ENCODE measurements around the gene ACTMAP. TPM values are rescaled to one million over a fixed set of nuclear protein-coding genes. Genes with fewer than 3 reads are reported as not detected.

The ACTMAP gene
- total and polyA plus RNA-seq, 12 donors = 2.2 to 28.0 (median 12.2) TPM

- Histone ChIP-seq H3K27me3 (no peaks in the 10 kb centered on the region), H3K36me3 (replicated peaks in 1 of 2) (peaks cover 0 to 40% of the 10 kb centered on the region in 2 donors), H3K4me3 (no peak overlapping the region), H3K27ac (peak overlapping the region in 1 of 5 donors; percentile 55), H3K9me3 (replicated peaks in 1 of 3) (no peaks in the 10 kb centered on the region), H3K4me1 (replicated peaks in 1 of 2) (peaks cover 0 to 12% of the 10 kb centered on the region in 2 donors)
- peak in 2 of 7 donors; percentile 43 to 62 for DNase-seq
- intact Hi-C loops (cut with DNase I) = no loop called here
- 73 to 83% (median 77%) methylated on average over 9 to 10 of the region's 10 CpGs for WGBS, 4 donors
- no peak for TF ChIP-seq POLR2A (IDR thresholded peaks at IDR 0.05)
- TF ChIP-seq CTCF (IDR thresholded peaks at IDR 0.05) = no peak
These were observed 8.5 kb downstream of the ACTMAP start for GRCh38 chr19:40741527-40742390.

- 70 to 90% (median 87%) methylated on average over 5 to 6 of the region's 6 CpGs for WGBS, 4 donors
- DNase-seq = no peak
- H3K36me3 ChIP-seq (replicated peaks in 1 of 2) = peaks cover 0 to 49% of the 10 kb centered on the region in 2 donors
- peak overlapping the region in 1 of 5 donors; percentile 3 for H3K27ac ChIP-seq
- peaks cover 0 to 10% of the 10 kb centered on the region in 2 donors for H3K4me1 ChIP-seq (replicated peaks in 1 of 2)
- H3K9me3 ChIP-seq (replicated peaks in 1 of 3) = no peaks in the 10 kb centered on the region
- H3K4me3 ChIP-seq = no peak overlapping the region
- intact Hi-C loops (cut with DNase I) = no loop called here
- H3K27me3 ChIP-seq = no peaks in the 10 kb centered on the region
- TF ChIP-seq CTCF (IDR thresholded peaks at IDR 0.05) = no peak
- no peak for TF ChIP-seq POLR2A (IDR thresholded peaks at IDR 0.05)
These were observed 9.5 kb downstream of the ACTMAP start for GRCh38 chr19:40740747-40741146.

GRCh38 chr19:40739871-40740703 lies 10.2 kb downstream of the ACTMAP start:
- no peak overlapping the region for H3K4me3 ChIP-seq
- peaks cover 0 to 56% of the 10 kb centered on the region in 2 donors for H3K36me3 ChIP-seq (replicated peaks in 1 of 2)
- H3K27me3 ChIP-seq = no peaks in the 10 kb centered on the region
- H3K27ac ChIP-seq = no peak overlapping the region
- intact Hi-C loops (cut with DNase I) = no loop called here
- peaks cover 0 to 4% of the 10 kb centered on the region in 2 donors for H3K4me1 ChIP-seq (replicated peaks in 1 of 2)
- no peaks in the 10 kb centered on the region for H3K9me3 ChIP-seq (replicated peaks in 1 of 3)
- 73 to 93% (median 81%) methylated on average over 5 to 16 of the region's 16 CpGs for WGBS, 4 donors
- no peak for DNase-seq
- TF ChIP-seq POLR2A (IDR thresholded peaks at IDR 0.05) = no peak
- TF ChIP-seq CTCF (IDR thresholded peaks at IDR 0.05) = no peak

Data from adrenal gland (tissue), 12 donors.